PC-9 (cell line): Measurements from ENCODE around the gene SSR3.

ENCODE experiments used
- EZH2 ChIP-seq: fragments of 200-600 bp; sonication (generic); IDR thresholded peaks from 2 replicates; pipeline ENCODE4 v1.8.0; 2017; ENCODE audit warnings: antibody characterized with exemption, low read depth
- TF ChIP-seq, protein P1 (sequence below): fragments of 200-600 bp; sonication (generic); conservative IDR thresholded peaks from 2 replicates; pipeline ENCODE4 v1.6.1; 2017; ENCODE audit warnings: mixed run types, antibody characterized with exemption, mild to moderate bottlenecking, moderate library complexity

DNA sequence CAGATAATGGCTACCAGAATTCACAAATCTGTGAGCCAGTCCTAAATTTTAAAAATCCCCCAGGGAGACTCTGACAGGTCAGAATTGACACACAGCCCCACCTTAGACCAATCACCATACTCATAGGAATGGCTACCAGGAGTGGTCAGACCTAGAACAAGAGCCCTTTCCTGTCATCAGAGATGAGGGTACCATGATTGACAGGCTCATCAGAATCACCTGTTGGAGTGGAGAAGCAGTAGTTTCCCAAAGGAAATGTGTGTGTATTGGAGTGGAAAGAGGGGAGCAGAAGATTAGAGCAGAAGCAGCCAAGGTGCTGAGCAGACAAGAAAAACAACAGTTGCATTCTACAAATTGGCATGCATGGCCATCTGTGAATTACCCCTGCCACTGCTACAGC is 27.0 kb upstream of the SSR3 start:
- TF ChIP-seq, protein P1, sequence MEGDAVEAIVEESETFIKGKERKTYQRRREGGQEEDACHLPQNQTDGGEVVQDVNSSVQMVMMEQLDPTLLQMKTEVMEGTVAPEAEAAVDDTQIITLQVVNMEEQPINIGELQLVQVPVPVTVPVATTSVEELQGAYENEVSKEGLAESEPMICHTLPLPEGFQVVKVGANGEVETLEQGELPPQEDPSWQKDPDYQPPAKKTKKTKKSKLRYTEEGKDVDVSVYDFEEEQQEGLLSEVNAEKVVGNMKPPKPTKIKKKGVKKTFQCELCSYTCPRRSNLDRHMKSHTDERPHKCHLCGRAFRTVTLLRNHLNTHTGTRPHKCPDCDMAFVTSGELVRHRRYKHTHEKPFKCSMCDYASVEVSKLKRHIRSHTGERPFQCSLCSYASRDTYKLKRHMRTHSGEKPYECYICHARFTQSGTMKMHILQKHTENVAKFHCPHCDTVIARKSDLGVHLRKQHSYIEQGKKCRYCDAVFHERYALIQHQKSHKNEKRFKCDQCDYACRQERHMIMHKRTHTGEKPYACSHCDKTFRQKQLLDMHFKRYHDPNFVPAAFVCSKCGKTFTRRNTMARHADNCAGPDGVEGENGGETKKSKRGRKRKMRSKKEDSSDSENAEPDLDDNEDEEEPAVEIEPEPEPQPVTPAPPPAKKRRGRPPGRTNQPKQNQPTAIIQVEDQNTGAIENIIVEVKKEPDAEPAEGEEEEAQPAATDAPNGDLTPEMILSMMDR = no peak
- TF ChIP-seq EZH2 = no peak
